ENCODE measurements around the gene HPS4.
A peak's percentile ranks its signal among the peaks of the same experiment; 100 is the strongest.

Gene HPS4

GRCh38 chr22:26463688-26464087 is 19.9 kb downstream of the HPS4 start:
- no peak for DNase-seq (ENCODE audit: low spot score)

GRCh38 chr22:26463101-26463661 is 20.4 kb downstream of the HPS4 start:
- DNase-seq (ENCODE audit: low spot score): no peak

GRCh38 chr22:26462641-26463040 is 20.9 kb downstream of the HPS4 start:
- no peak for DNase-seq (ENCODE audit: low spot score)

GRCh38 chr22:26462051-26462450 is 21.5 kb downstream of the HPS4 start:
- no peak for DNase-seq (ENCODE audit: low spot score)

GRCh38 chr22:26461188-26461810 is 22.3 kb downstream of the HPS4 start:
- DNase-seq (ENCODE audit: low spot score): peak; percentile 51

GRCh38 chr22:26460202-26460601 is 23.4 kb downstream of the HPS4 start:
- no peak for DNase-seq (ENCODE audit: low spot score)

- DNase-seq (ENCODE audit: low spot score): no peak
These were observed 25.8 kb downstream of the HPS4 start for GRCh38 chr22:26457661-26458272.

GRCh38 chr22:26453812-26454500 is 29.6 kb downstream of the HPS4 start:
- DNase-seq (ENCODE audit: low spot score): no peak

GRCh38 chr22:26453216-26453615 is 30.4 kb downstream of the HPS4 start:
- DNase-seq (ENCODE audit: low spot score): no peak

GRCh38 chr22:26452236-26453016 is 31.2 kb downstream of the HPS4 start:
- DNase-seq (ENCODE audit: low spot score): no peak

GRCh38 chr22:26450453-26451185 is 33.0 kb downstream of the HPS4 start:
- DNase-seq (ENCODE audit: low spot score): no peak

GRCh38 chr22:26448941-26449340 is 34.6 kb downstream of the HPS4 start:
- no peak for DNase-seq (ENCODE audit: low spot score)

- no peak for DNase-seq (ENCODE audit: low spot score)
These were observed 35.2 kb downstream of the HPS4 start for GRCh38 chr22:26448334-26448733.

- DNase-seq (ENCODE audit: low spot score): no peak
These were observed 35.8 kb downstream of the HPS4 start for GRCh38 chr22:26447584-26448329.

GRCh38 chr22:26446808-26447515 is 36.6 kb downstream of the HPS4 start:
- no peak for DNase-seq (ENCODE audit: low spot score)

- no peak for DNase-seq (ENCODE audit: low spot score)
These were observed 37.9 kb downstream of the HPS4 start for GRCh38 chr22:26445577-26446275.

GRCh38 chr22:26444777-26445176 is 38.8 kb downstream of the HPS4 start:
- no peak for DNase-seq (ENCODE audit: low spot score)

- DNase-seq (ENCODE audit: low spot score): no peak
These were observed 39.5 kb downstream of the HPS4 start for GRCh38 chr22:26443901-26444690.

Measured in kidney capillary endothelial cell (primary cell).